ENCODE measurements around the gene PPM1N.

DNA sequence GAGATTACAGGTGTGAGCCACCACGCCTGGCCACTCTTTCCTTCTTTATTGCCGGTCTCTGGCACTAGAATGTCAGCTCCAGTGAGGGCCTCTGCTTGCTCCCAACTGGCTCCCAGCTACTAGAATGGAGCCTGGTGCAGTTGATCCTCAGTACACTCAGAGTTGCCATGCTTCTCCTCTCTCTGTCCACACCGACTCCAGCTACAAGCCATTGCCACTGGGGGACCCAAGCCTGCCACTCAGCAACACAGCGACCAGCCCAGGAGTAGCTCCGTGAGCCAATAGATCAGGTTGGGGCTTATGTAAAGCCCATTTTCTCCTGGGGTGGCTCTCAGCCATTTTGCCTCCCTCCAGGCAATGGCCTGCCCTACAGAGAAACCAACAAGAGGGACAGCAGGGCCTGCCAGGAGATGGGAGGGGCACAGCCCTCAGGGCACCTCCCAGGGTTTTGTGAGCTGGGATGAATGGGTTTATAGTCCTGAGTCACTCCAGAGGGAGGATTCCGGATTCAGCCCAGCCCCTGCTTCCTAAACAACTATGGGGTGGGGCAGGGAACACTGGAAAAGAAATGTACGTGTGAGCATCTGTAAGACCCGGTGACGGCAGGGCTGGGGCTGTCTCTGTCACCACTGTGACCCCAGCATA, 49.8 kb downstream of the PPM1N start:
- TF ChIP-seq, protein P1, sequence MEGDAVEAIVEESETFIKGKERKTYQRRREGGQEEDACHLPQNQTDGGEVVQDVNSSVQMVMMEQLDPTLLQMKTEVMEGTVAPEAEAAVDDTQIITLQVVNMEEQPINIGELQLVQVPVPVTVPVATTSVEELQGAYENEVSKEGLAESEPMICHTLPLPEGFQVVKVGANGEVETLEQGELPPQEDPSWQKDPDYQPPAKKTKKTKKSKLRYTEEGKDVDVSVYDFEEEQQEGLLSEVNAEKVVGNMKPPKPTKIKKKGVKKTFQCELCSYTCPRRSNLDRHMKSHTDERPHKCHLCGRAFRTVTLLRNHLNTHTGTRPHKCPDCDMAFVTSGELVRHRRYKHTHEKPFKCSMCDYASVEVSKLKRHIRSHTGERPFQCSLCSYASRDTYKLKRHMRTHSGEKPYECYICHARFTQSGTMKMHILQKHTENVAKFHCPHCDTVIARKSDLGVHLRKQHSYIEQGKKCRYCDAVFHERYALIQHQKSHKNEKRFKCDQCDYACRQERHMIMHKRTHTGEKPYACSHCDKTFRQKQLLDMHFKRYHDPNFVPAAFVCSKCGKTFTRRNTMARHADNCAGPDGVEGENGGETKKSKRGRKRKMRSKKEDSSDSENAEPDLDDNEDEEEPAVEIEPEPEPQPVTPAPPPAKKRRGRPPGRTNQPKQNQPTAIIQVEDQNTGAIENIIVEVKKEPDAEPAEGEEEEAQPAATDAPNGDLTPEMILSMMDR (IDR thresholded peaks at IDR 0.05; ENCODE audit: poor library complexity) = no peak
- TF ChIP-seq EZH2phosphoT487 (IDR thresholded peaks at IDR 0.05; ENCODE audit: low read depth, severe bottlenecking, unreplicated experiment) = no peak

Data from hepatocyte (in vitro differentiated cells).